ENCODE data around the gene KLHDC9.
A peak's percentile ranks its signal among the peaks of the same experiment; 100 is the strongest.

The KLHDC9 gene

GRCh38 chr1:161133220-161133740 is 35.1 kb downstream of the KLHDC9 start:
- peak overlapping the region; percentile 79 for H3K4me3 ChIP-seq (ENCODE audit: low read depth, low read length)
- H3K27me3 ChIP-seq (ENCODE audit: insufficient read depth, low read depth, severe bottlenecking), result no peaks in the 10 kb centered on the region
- peak overlapping the region; percentile 95 for H3K27ac ChIP-seq
- DNase-seq, result no peak
- H3K36me3 ChIP-seq, result peaks cover 35% of the 10 kb centered on the region
- TF ChIP-seq CTCF (IDR thresholded peaks at IDR 0.05; ENCODE audit: low read depth, low read length), result no peak
- H3K9me3 ChIP-seq (ENCODE audit: severe bottlenecking), result no peaks in the 10 kb centered on the region

GRCh38 chr1:161137881-161138280 is 39.7 kb downstream of the KLHDC9 start:
- Histone ChIP-seq H3K27me3 (ENCODE audit: insufficient read depth, low read depth, severe bottlenecking) (no peaks in the 10 kb centered on the region), H3K9me3 (ENCODE audit: severe bottlenecking) (no peaks in the 10 kb centered on the region), H3K36me3 (peaks cover 11% of the 10 kb centered on the region), H3K4me3 (ENCODE audit: low read depth, low read length) (no peak overlapping the region), H3K27ac (no peak overlapping the region)
- TF ChIP-seq CTCF (IDR thresholded peaks at IDR 0.05; ENCODE audit: low read depth, low read length), result no peak
- DNase-seq, result no peak

- H3K4me3 ChIP-seq (ENCODE audit: low read depth, low read length), result no peak overlapping the region
- peaks cover 11% of the 10 kb centered on the region for H3K36me3 ChIP-seq
- no peaks in the 10 kb centered on the region for H3K27me3 ChIP-seq (ENCODE audit: insufficient read depth, low read depth, severe bottlenecking)
- DNase-seq, result no peak
- no peak for TF ChIP-seq CTCF (IDR thresholded peaks at IDR 0.05; ENCODE audit: low read depth, low read length)
- no peaks in the 10 kb centered on the region for H3K9me3 ChIP-seq (ENCODE audit: severe bottlenecking)
- H3K27ac ChIP-seq, result no peak overlapping the region
Observed at GRCh38 chr1:161138431-161138830, 40.3 kb downstream of the KLHDC9 start.

- H3K36me3 ChIP-seq, result peaks cover 4% of the 10 kb centered on the region
- DNase-seq, result peak; percentile 51
- no peak overlapping the region for H3K4me3 ChIP-seq (ENCODE audit: low read depth, low read length)
- H3K27me3 ChIP-seq (ENCODE audit: insufficient read depth, low read depth, severe bottlenecking), result no peaks in the 10 kb centered on the region
- H3K9me3 ChIP-seq (ENCODE audit: severe bottlenecking), result no peaks in the 10 kb centered on the region
- no peak overlapping the region for H3K27ac ChIP-seq
- peak; percentile 51 for TF ChIP-seq CTCF (IDR thresholded peaks at IDR 0.05; ENCODE audit: low read depth, low read length)
Observed at GRCh38 chr1:161139766-161140165, 41.6 kb downstream of the KLHDC9 start.

GRCh38 chr1:161140755-161141400 is 42.7 kb downstream of the KLHDC9 start:
- no peak for TF ChIP-seq CTCF (IDR thresholded peaks at IDR 0.05; ENCODE audit: low read depth, low read length)
- Histone ChIP-seq H3K27ac (no peak overlapping the region), H3K27me3 (ENCODE audit: insufficient read depth, low read depth, severe bottlenecking) (no peaks in the 10 kb centered on the region), H3K9me3 (ENCODE audit: severe bottlenecking) (no peaks in the 10 kb centered on the region), H3K36me3 (no peaks in the 10 kb centered on the region), H3K4me3 (ENCODE audit: low read depth, low read length) (no peak overlapping the region)
- no peak for DNase-seq

GRCh38 chr1:161145832-161146231 is 47.7 kb downstream of the KLHDC9 start:
- no peak for TF ChIP-seq CTCF (IDR thresholded peaks at IDR 0.05; ENCODE audit: low read depth, low read length)
- Histone ChIP-seq H3K27ac (no peak overlapping the region), H3K36me3 (no peaks in the 10 kb centered on the region), H3K9me3 (ENCODE audit: severe bottlenecking) (no peaks in the 10 kb centered on the region), H3K27me3 (ENCODE audit: insufficient read depth, low read depth, severe bottlenecking) (no peaks in the 10 kb centered on the region), H3K4me3 (ENCODE audit: low read depth, low read length) (no peak overlapping the region)
- DNase-seq, result no peak
